ENCODE data around the gene SLC5A4.

SLC5A4 gene

GRCh38 chr22:32232191-32232830 lies 22.8 kb downstream of the SLC5A4 start:
- Histone ChIP-seq H3K9ac (ENCODE audit: low read depth, low read length) (no peak overlapping the region), H3K27ac (ENCODE audit: low read depth, low read length) (no peak overlapping the region), H3K9me3 (ENCODE audit: control insufficient read depth, insufficient read depth, low read length) (no peaks in the 10 kb centered on the region)

DNA sequence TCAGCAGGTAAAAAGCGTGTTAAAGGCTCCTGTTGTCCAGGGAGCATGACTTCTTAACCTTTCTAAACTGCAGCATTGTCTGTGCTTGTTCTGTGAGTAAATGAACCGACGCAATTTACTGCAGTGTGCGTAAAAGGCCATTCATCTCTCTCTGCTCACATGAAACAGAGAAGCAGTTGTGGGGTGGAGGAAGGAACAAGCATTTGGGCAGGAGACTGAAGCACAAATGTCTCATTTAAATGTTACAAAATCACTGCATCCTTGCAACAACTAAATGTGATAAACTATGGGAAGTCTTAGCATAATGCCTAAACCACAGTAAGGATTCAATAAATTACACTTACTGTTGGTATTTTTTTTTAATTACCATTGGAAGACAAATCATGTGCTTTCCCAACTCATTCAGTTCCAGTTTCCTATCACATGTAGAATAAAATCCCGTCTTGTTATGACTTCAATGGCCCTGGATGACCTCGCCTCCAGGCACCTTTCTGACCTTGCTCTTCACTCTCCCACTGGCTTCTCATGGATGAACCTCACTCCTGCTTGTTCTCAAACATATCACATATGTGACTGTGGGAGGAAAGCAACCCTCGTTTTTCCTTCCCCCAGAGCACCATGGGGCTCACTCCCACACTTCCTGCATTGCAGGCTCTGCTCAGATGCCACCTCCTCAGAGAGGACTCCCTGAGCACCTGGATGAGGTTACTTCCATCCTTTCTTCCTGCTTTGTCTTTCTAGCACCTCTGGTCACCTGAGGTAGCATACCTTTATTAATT lies 28.6 kb downstream of the SLC5A4 start:
- no peak overlapping the region for H3K9ac ChIP-seq (ENCODE audit: low read depth, low read length)
- no peaks in the 10 kb centered on the region for H3K9me3 ChIP-seq (ENCODE audit: control insufficient read depth, insufficient read depth, low read length)
- no peaks in the 10 kb centered on the region for H3K4me1 ChIP-seq (ENCODE audit: control insufficient read depth, insufficient read depth, low read length)
- H3K4me3 ChIP-seq (ENCODE audit: low read depth, low read length) = no peak overlapping the region
- no peaks in the 10 kb centered on the region; the same call in 1 of the 2 replicates for H3K27me3 ChIP-seq (ENCODE audit: control insufficient read depth, insufficient read depth, low read length)
- H3K36me3 ChIP-seq (ENCODE audit: control insufficient read depth, insufficient read depth, low read length) = no peaks in the 10 kb centered on the region
- no peak overlapping the region for H3K27ac ChIP-seq (ENCODE audit: low read depth, low read length)

More at GRCh38 chr22:32232191-32232830, 22.8 kb downstream of the SLC5A4 start:
- no peaks in the 10 kb centered on the region for H3K27me3 ChIP-seq (ENCODE audit: control insufficient read depth, insufficient read depth, low read length)
- H3K4me3 ChIP-seq (ENCODE audit: low read depth, low read length) = no peak overlapping the region
- H3K36me3 ChIP-seq (ENCODE audit: control insufficient read depth, insufficient read depth, low read length) = no peaks in the 10 kb centered on the region
- no peaks in the 10 kb centered on the region for H3K4me1 ChIP-seq (ENCODE audit: control insufficient read depth, insufficient read depth, low read length)

DNA sequence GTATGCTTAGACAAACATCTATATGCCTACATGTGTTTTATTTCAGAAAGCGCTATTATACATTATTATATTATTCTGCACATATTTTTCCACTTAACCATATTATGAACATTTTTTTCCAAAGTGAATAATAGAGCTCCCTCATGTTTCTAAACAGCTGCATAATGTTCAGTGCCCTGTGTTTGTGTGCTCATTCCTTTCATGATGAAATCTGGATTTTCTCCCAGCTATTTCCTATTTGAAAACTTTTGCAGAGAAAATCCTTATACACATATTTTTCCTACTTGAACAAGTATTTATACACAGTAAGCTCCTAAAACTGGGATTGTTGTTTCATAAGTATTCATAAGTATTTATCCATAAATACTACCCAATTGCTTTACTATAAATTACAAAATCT lies 32.2 kb downstream of the SLC5A4 start:
- Histone ChIP-seq H3K4me3 (ENCODE audit: low read depth, low read length) (no peak overlapping the region), H3K27me3 (ENCODE audit: control insufficient read depth, insufficient read depth, low read length) (no peaks in the 10 kb centered on the region; the same call in 1 of the 2 replicates), H3K9me3 (ENCODE audit: control insufficient read depth, insufficient read depth, low read length) (no peaks in the 10 kb centered on the region), H3K9ac (ENCODE audit: low read depth, low read length) (no peak overlapping the region), H3K27ac (ENCODE audit: low read depth, low read length) (no peak overlapping the region), H3K36me3 (ENCODE audit: control insufficient read depth, insufficient read depth, low read length) (no peaks in the 10 kb centered on the region), H3K4me1 (ENCODE audit: control insufficient read depth, insufficient read depth, low read length) (no peaks in the 10 kb centered on the region)

- Histone ChIP-seq H3K36me3 (ENCODE audit: control insufficient read depth, insufficient read depth, low read length) (no peaks in the 10 kb centered on the region), H3K4me1 (ENCODE audit: control insufficient read depth, insufficient read depth, low read length) (no peaks in the 10 kb centered on the region), H3K9ac (ENCODE audit: low read depth, low read length) (no peak overlapping the region), H3K9me3 (ENCODE audit: control insufficient read depth, insufficient read depth, low read length) (no peaks in the 10 kb centered on the region), H3K27me3 (ENCODE audit: control insufficient read depth, insufficient read depth, low read length) (no peaks in the 10 kb centered on the region), H3K27ac (ENCODE audit: low read depth, low read length) (no peak overlapping the region), H3K4me3 (ENCODE audit: low read depth, low read length) (no peak overlapping the region)
Observed at GRCh38 chr22:32219026-32219425, 36.1 kb downstream of the SLC5A4 start.

- no peaks in the 10 kb centered on the region for H3K36me3 ChIP-seq (ENCODE audit: control insufficient read depth, insufficient read depth, low read length)
- no peak overlapping the region for H3K27ac ChIP-seq (ENCODE audit: low read depth, low read length)
- H3K9ac ChIP-seq (ENCODE audit: low read depth, low read length) = no peak overlapping the region
- no peaks in the 10 kb centered on the region for H3K27me3 ChIP-seq (ENCODE audit: control insufficient read depth, insufficient read depth, low read length)
- H3K9me3 ChIP-seq (ENCODE audit: control insufficient read depth, insufficient read depth, low read length) = no peaks in the 10 kb centered on the region
- H3K4me3 ChIP-seq (ENCODE audit: low read depth, low read length) = no peak overlapping the region
- no peaks in the 10 kb centered on the region for H3K4me1 ChIP-seq (ENCODE audit: control insufficient read depth, insufficient read depth, low read length)
Observed at GRCh38 chr22:32218470-32218869, 36.7 kb downstream of the SLC5A4 start.

GRCh38 chr22:32217465-32217864 lies 37.7 kb downstream of the SLC5A4 start:
- Histone ChIP-seq H3K27me3 (ENCODE audit: control insufficient read depth, insufficient read depth, low read length) (no peaks in the 10 kb centered on the region), H3K9ac (ENCODE audit: low read depth, low read length) (no peak overlapping the region), H3K27ac (ENCODE audit: low read depth, low read length) (no peak overlapping the region)

DNA sequence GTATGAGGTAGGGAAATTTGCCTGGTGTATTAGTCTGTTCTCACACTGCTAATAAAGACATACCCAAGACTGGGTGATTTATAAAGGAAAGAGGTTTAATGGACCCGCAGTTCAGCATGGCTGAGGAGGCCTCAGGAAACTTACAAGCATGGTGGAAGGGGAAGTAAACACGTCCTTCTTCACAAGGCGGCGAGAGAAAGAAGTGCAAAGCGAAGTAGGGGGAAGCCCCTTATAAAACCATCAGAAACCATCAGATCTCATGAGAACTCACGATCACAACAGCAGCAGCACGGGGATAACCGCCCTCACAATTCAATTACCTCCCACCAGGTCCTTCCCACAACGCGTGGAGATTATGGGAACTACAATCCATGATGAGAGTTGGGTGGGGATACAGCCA lies 38.2 kb downstream of the SLC5A4 start:
- Histone ChIP-seq H3K4me1 (ENCODE audit: control insufficient read depth, insufficient read depth, low read length) (no peaks in the 10 kb centered on the region), H3K9me3 (ENCODE audit: control insufficient read depth, insufficient read depth, low read length) (no peaks in the 10 kb centered on the region), H3K4me3 (ENCODE audit: low read depth, low read length) (no peak overlapping the region), H3K9ac (ENCODE audit: low read depth, low read length) (no peak overlapping the region), H3K27me3 (ENCODE audit: control insufficient read depth, insufficient read depth, low read length) (no peaks in the 10 kb centered on the region), H3K36me3 (ENCODE audit: control insufficient read depth, insufficient read depth, low read length) (no peaks in the 10 kb centered on the region), H3K27ac (ENCODE audit: low read depth, low read length) (no peak overlapping the region)

More at GRCh38 chr22:32217465-32217864, 37.7 kb downstream of the SLC5A4 start:
- H3K9me3 ChIP-seq (ENCODE audit: control insufficient read depth, insufficient read depth, low read length) = no peaks in the 10 kb centered on the region
- H3K36me3 ChIP-seq (ENCODE audit: control insufficient read depth, insufficient read depth, low read length) = no peaks in the 10 kb centered on the region
- H3K4me1 ChIP-seq (ENCODE audit: control insufficient read depth, insufficient read depth, low read length) = no peaks in the 10 kb centered on the region
- H3K4me3 ChIP-seq (ENCODE audit: low read depth, low read length) = no peak overlapping the region

DNA sequence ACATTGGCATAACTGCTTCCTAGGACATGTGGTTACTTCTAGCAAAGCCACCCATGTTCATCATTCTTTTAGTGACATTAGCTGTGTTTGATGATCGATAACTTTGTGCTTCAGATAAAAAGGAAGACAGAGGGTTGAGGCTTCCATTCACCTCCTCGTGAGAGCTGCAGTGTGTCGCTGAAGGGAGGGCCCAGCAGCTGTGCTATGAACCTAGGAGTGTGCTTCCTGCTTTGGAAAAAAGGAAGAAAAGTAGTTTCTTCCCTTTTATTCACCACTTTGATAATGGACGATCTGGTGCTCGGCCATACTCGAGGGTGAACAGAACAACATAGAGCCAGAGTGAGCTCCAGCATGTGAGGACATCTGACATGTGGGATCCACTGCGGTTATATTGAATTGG lies 44.1 kb downstream of the SLC5A4 start:
- no peak overlapping the region for H3K4me3 ChIP-seq (ENCODE audit: low read depth, low read length)
- H3K9me3 ChIP-seq (ENCODE audit: control insufficient read depth, insufficient read depth, low read length) = no peaks in the 10 kb centered on the region
- no peak overlapping the region for H3K9ac ChIP-seq (ENCODE audit: low read depth, low read length)
- H3K27ac ChIP-seq (ENCODE audit: low read depth, low read length) = no peak overlapping the region
- H3K36me3 ChIP-seq (ENCODE audit: control insufficient read depth, insufficient read depth, low read length) = no peaks in the 10 kb centered on the region
- H3K27me3 ChIP-seq (ENCODE audit: control insufficient read depth, insufficient read depth, low read length) = peaks cover 3% of the 10 kb centered on the region
- no peaks in the 10 kb centered on the region; the same call in 1 of the 2 replicates for H3K4me1 ChIP-seq (ENCODE audit: control insufficient read depth, insufficient read depth, low read length)

DNA sequence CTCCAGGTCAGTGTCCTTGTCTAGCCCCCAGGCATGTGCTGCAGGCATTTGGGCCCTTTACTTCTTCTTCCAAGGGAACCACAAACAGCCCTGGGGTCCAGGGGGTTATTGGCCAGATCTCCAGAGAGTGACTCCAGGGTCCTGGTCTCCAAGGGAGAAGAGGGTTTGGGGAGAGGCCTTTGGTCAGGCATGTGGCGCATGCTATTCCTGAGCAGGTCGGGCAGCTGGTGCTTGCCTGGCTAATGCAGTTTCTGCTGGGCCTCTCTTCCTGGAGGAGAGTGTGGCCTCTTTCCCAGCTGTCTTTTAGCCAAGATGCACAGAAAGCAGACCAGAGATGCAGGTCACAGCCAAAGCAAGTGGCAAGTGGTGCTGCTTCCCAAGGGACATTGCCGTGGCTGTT lies 46.5 kb downstream of the SLC5A4 start:
- Histone ChIP-seq H3K27ac (ENCODE audit: low read depth, low read length) (no peak overlapping the region), H3K36me3 (ENCODE audit: control insufficient read depth, insufficient read depth, low read length) (no peaks in the 10 kb centered on the region), H3K27me3 (ENCODE audit: control insufficient read depth, insufficient read depth, low read length) (peaks cover 23% of the 10 kb centered on the region), H3K4me1 (ENCODE audit: control insufficient read depth, insufficient read depth, low read length) (peaks cover 3% of the 10 kb centered on the region; the same call in 1 of the 2 replicates), H3K9ac (ENCODE audit: low read depth, low read length) (no peak overlapping the region), H3K4me3 (ENCODE audit: low read depth, low read length) (no peak overlapping the region), H3K9me3 (ENCODE audit: control insufficient read depth, insufficient read depth, low read length) (no peaks in the 10 kb centered on the region)

DNA sequence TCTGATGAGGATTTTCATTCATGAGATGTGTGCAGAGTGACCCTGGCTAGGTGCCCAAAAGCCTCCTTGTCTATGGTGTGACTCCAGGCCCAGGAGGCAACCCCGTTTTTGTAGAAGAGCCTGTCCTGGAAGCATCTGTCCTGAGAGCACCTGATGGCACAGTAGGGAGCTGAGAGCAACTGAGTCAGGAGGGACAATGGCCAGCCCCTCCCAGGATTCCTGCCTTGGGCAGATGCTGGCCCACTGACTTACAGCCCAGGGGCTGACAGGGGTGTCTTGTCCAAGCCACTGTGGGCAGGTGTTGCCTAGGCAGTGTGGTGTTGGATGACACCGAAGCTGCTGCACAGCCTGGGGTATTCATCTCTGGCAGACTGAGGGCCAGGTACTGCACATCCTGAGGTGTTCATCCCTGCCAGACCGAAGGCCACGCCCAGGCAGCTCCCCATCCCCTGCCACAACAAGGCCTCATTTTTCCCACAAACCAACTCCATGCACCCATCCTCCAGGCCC lies 47.1 kb downstream of the SLC5A4 start:
- Histone ChIP-seq H3K27me3 (ENCODE audit: control insufficient read depth, insufficient read depth, low read length) (peaks cover 29% of the 10 kb centered on the region), H3K4me1 (ENCODE audit: control insufficient read depth, insufficient read depth, low read length) (peaks cover 3% of the 10 kb centered on the region; the same call in 1 of the 2 replicates), H3K36me3 (ENCODE audit: control insufficient read depth, insufficient read depth, low read length) (no peaks in the 10 kb centered on the region)

More for the DNA sequence above, 47.1 kb downstream of the SLC5A4 start:
- Histone ChIP-seq H3K9ac (ENCODE audit: low read depth, low read length) (no peak overlapping the region), H3K27ac (ENCODE audit: low read depth, low read length) (no peak overlapping the region), H3K4me3 (ENCODE audit: low read depth, low read length) (no peak overlapping the region), H3K9me3 (ENCODE audit: control insufficient read depth, insufficient read depth, low read length) (no peaks in the 10 kb centered on the region)
